ENCODE measurements around the gene TNRC6A.

TNRC6A gene

GRCh38 chr16:24871891-24872290 is 142.4 kb downstream of the TNRC6A start:
- no peak overlapping the region for H3K4me2 ChIP-seq (ENCODE audit: low read length)
- H3K27ac ChIP-seq (ENCODE audit: low read length) = no peak overlapping the region
- no peaks in the 10 kb centered on the region for H3K36me3 ChIP-seq (replicated peaks; ENCODE audit: low read depth, low read length)
- TF ChIP-seq EZH2phosphoT487 (IDR thresholded peaks at IDR 0.05; ENCODE audit: low read depth) = no peak
- no peak for TF ChIP-seq CTCF (IDR thresholded peaks at IDR 0.05; ENCODE audit: low read depth, low read length)
- no peaks in the 10 kb centered on the region for H3K9me3 ChIP-seq (ENCODE audit: insufficient read depth, low read length)
- no peaks in the 10 kb centered on the region for H3K27me3 ChIP-seq (ENCODE audit: low read depth, low read length)
- H4K20me1 ChIP-seq (ENCODE audit: insufficient read depth, low read length) = no peaks in the 10 kb centered on the region
- H3K4me3 ChIP-seq (ENCODE audit: low read length) = no peak overlapping the region
- H3K79me2 ChIP-seq (ENCODE audit: low read length) = no peaks in the 10 kb centered on the region
- H2AFZ ChIP-seq (ENCODE audit: low read depth, low read length) = no peak overlapping the region
- H3K4me1 ChIP-seq (ENCODE audit: low read length) = no peaks in the 10 kb centered on the region
- H3K9ac ChIP-seq (ENCODE audit: low read length) = no peak overlapping the region

GRCh38 chr16:24873028-24873427 is 143.6 kb downstream of the TNRC6A start:
- Histone ChIP-seq H3K27ac (ENCODE audit: low read length) (no peak overlapping the region), H3K36me3 (replicated peaks; ENCODE audit: low read depth, low read length) (no peaks in the 10 kb centered on the region), H3K4me3 (ENCODE audit: low read length) (no peak overlapping the region), H4K20me1 (ENCODE audit: insufficient read depth, low read length) (no peaks in the 10 kb centered on the region), H3K4me1 (ENCODE audit: low read length) (no peaks in the 10 kb centered on the region), H3K9me3 (ENCODE audit: insufficient read depth, low read length) (no peaks in the 10 kb centered on the region), H2AFZ (ENCODE audit: low read depth, low read length) (no peak overlapping the region), H3K79me2 (ENCODE audit: low read length) (no peaks in the 10 kb centered on the region), H3K4me2 (ENCODE audit: low read length) (no peak overlapping the region), H3K27me3 (ENCODE audit: low read depth, low read length) (no peaks in the 10 kb centered on the region), H3K9ac (ENCODE audit: low read length) (no peak overlapping the region)
- TF ChIP-seq CTCF (IDR thresholded peaks at IDR 0.05; ENCODE audit: low read depth, low read length) (no peak), EZH2phosphoT487 (IDR thresholded peaks at IDR 0.05; ENCODE audit: low read depth) (no peak)

- Histone ChIP-seq H2AFZ (ENCODE audit: low read depth, low read length) (no peak overlapping the region), H3K27me3 (ENCODE audit: low read depth, low read length) (no peaks in the 10 kb centered on the region), H3K9me3 (ENCODE audit: insufficient read depth, low read length) (no peaks in the 10 kb centered on the region), H3K36me3 (replicated peaks; ENCODE audit: low read depth, low read length) (no peaks in the 10 kb centered on the region), H3K4me3 (ENCODE audit: low read length) (no peak overlapping the region), H4K20me1 (ENCODE audit: insufficient read depth, low read length) (no peaks in the 10 kb centered on the region), H3K9ac (ENCODE audit: low read length) (no peak overlapping the region), H3K27ac (ENCODE audit: low read length) (no peak overlapping the region), H3K79me2 (ENCODE audit: low read length) (no peaks in the 10 kb centered on the region), H3K4me2 (ENCODE audit: low read length) (no peak overlapping the region), H3K4me1 (ENCODE audit: low read length) (no peaks in the 10 kb centered on the region)
- TF ChIP-seq CTCF (IDR thresholded peaks at IDR 0.05; ENCODE audit: low read depth, low read length) = no peak
- no peak for TF ChIP-seq EZH2phosphoT487 (IDR thresholded peaks at IDR 0.05; ENCODE audit: low read depth)
Observed at GRCh38 chr16:24875466-24875865, 146.0 kb downstream of the TNRC6A start.
